Vagina (tissue), 2 donors: ENCODE measurements around the gene ERBB4. TPM values are rescaled to one million over a fixed set of nuclear protein-coding genes. Genes with fewer than 3 reads are reported as not detected.

Source experiments
- DNase-seq, 2 donors: peaks; one replicate each; pipeline ENCODE4 v3.0.0-alpha.2; 2017; ENCODE audit errors: extremely low spot score in 2 of 2
- H3K27ac ChIP-seq: fragments of 200-600 bp; sonication (generic); one replicate; pipeline ENCODE4 v1.5.1; 2019
- H3K27me3 ChIP-seq: fragments of 200-600 bp; sonication (generic); one replicate; pipeline ENCODE4 v1.5.1; 2019
- H3K36me3 ChIP-seq, 2 donors: fragments of 200-600 bp; sonication (generic); one replicate each; pipeline ENCODE4 v1.5.1; 2017 to 2019
- H3K4me1 ChIP-seq: fragments of 200-600 bp; sonication (generic); one replicate; pipeline ENCODE4 v1.5.1; 2019
- H3K4me3 ChIP-seq, 2 donors: fragments of 200-600 bp; sonication (generic); 1 replicate in 1 of 2; 2 replicates in 1 of 2; pipeline ENCODE4 v1.5.1; 2016 to 2019
- H3K9me3 ChIP-seq: fragments of 200-600 bp; sonication (generic); one replicate; pipeline ENCODE4 v1.5.1; 2019
- POLR2A ChIP-seq, 2 donors: fragments of 450-650 bp; IDR thresholded peaks; one replicate each; pipeline ENCODE4 v1.6.1; 2017; ENCODE audit warnings: antibody characterized with exemption in 2 of 2, mild to moderate bottlenecking in 2 of 2, moderate library complexity in 2 of 2
- POLR2AphosphoS5 ChIP-seq, 2 donors: sonication (generic); formaldehyde crosslinking; IDR thresholded peaks; one replicate each; pipeline ENCODE4 v1.9.0; 2017; ENCODE audit warnings: antibody characterized with exemption in 2 of 2, mild to moderate bottlenecking in 2 of 2, low read depth in 1 of 2; ENCODE audit not compliant: insufficient read depth in 1 of 2
- intact Hi-C: fragments of 100-400 bp; cut with DNase I; formaldehyde crosslinking; loops from one replicate; pipeline ENCODE4 v1.15.1; 2023
- total RNA-seq: library from RNA; depleted of rRNA; stranded (reverse); fragments of >200 nt; gene quantifications from one replicate; pipeline ENCODE4 v1.2.3, GENCODE V29; 2016
- TF ChIP-seq, protein P1 (sequence below), 3 experiments: fragments of 450-650 bp in 2 of 3; fragments of 200-600 bp in 1 of 3; sonication (generic) in 1 of 3; IDR thresholded peaks; one replicate each; pipeline ENCODE4 v1.5.1; 2017 to 2019; ENCODE audit warnings: antibody characterized with exemption in 3 of 3, mild to moderate bottlenecking in 2 of 3, moderate library complexity in 2 of 3

ERBB4 gene
- total RNA-seq, 1 donor from 2014 or later: 0.25 TPM

DNA sequence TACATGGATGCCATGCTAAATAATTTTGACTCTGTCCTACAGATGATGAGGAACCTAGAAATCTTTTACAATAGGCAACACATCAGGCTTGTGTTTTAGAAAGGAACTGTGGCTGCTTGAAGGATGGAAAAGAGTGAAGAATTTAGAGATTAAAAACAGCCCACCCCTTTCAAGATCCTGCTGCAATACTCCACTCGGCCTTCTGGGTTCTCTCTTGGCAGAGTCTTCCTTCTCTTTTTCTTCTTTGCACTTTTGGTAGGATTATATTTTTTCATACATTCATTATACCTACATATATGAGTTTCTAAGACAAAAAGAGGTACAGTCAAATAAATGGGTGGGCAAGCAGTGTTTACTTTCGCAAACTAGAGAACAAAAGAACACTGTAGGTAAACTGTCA, 474.3 kb downstream of the ERBB4 start:
- Histone ChIP-seq H3K9me3 (no peaks in the 10 kb centered on the region), H3K27ac (no peak overlapping the region), H3K36me3 (no peaks in the 10 kb centered on the region), H3K27me3 (no peaks in the 10 kb centered on the region), H3K4me1 (no peaks in the 10 kb centered on the region), H3K4me3 (no peak overlapping the region)
- intact Hi-C loops: no loop called here
- TF ChIP-seq, protein P1, sequence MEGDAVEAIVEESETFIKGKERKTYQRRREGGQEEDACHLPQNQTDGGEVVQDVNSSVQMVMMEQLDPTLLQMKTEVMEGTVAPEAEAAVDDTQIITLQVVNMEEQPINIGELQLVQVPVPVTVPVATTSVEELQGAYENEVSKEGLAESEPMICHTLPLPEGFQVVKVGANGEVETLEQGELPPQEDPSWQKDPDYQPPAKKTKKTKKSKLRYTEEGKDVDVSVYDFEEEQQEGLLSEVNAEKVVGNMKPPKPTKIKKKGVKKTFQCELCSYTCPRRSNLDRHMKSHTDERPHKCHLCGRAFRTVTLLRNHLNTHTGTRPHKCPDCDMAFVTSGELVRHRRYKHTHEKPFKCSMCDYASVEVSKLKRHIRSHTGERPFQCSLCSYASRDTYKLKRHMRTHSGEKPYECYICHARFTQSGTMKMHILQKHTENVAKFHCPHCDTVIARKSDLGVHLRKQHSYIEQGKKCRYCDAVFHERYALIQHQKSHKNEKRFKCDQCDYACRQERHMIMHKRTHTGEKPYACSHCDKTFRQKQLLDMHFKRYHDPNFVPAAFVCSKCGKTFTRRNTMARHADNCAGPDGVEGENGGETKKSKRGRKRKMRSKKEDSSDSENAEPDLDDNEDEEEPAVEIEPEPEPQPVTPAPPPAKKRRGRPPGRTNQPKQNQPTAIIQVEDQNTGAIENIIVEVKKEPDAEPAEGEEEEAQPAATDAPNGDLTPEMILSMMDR (IDR thresholded peaks at IDR 0.05): no peak
- no peak for TF ChIP-seq POLR2A (IDR thresholded peaks at IDR 0.05)
- no peak for TF ChIP-seq POLR2AphosphoS5 (IDR thresholded peaks at IDR 0.05; ENCODE audit: insufficient read depth in 1 of 2, low read depth in 1 of 2)
- no peak for DNase-seq

DNA sequence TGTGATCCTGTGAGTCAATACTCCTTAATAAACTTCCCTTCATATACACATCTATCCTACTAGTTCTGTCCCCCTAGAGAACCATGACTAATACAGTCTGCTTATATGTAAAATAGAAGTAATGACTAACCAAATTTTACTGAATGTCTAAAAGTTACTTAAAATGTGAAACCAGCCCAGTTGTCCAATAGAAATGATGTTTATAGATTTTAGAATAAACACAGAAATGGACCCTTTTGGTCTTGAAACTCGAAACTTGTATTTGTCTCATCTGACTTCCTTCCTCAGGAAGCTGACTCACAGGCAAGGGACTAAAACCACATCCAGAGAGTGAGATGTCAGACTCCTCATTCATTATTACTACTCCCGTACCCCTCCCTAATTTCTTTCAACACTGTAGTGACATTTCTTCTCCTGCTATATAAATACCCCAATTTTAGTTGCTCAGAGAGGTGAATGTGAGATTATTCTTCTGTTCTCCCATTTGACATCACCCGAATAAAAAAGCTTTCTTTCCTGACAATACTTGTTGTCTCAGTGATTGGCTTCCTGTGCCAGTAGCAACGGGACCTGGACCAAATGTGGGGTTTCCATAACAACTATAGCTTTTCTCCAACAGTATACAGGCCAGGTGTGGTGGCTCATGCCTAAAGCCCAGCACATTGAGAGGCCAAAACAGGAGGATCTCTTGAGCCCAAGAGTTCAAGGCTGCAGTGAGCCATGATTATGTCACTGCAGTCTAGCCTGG, 486.0 kb downstream of the ERBB4 start:
- Histone ChIP-seq H3K27me3 (no peaks in the 10 kb centered on the region), H3K4me1 (no peaks in the 10 kb centered on the region), H3K36me3 (no peaks in the 10 kb centered on the region), H3K9me3 (no peaks in the 10 kb centered on the region), H3K27ac (no peak overlapping the region), H3K4me3 (no peak overlapping the region)
- intact Hi-C loops: no loop called here
- no peak for DNase-seq
- TF ChIP-seq, protein P1 (IDR thresholded peaks at IDR 0.05): no peak
- TF ChIP-seq POLR2A (IDR thresholded peaks at IDR 0.05): no peak
- TF ChIP-seq POLR2AphosphoS5 (IDR thresholded peaks at IDR 0.05; ENCODE audit: insufficient read depth in 1 of 2, low read depth in 1 of 2): no peak

DNA sequence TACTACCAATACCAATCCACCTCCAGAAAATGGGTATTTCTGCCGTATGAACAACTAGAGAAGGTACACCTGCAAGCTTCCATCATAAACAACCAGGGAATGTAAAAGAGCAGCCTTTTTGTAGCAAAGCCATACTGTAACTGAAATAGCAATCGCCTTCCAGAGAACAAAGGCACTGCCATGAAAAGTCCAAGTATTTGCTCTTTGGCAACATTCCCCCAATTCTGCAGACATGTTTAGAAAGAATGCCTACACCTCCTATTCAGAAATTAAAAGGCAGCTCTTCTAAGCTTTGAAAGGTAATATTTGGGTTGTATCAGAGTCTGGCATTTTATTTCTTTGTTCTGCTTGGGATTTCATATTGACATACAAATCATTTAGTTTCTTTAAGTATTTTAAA, 487.7 kb downstream of the ERBB4 start:
- intact Hi-C loops: no loop called here
- TF ChIP-seq POLR2A (IDR thresholded peaks at IDR 0.05): no peak
- no peak for TF ChIP-seq POLR2AphosphoS5 (IDR thresholded peaks at IDR 0.05; ENCODE audit: insufficient read depth in 1 of 2, low read depth in 1 of 2)
- TF ChIP-seq, protein P1 (IDR thresholded peaks at IDR 0.05): no peak
- Histone ChIP-seq H3K9me3 (no peaks in the 10 kb centered on the region), H3K4me1 (no peaks in the 10 kb centered on the region), H3K27me3 (no peaks in the 10 kb centered on the region), H3K27ac (no peak overlapping the region), H3K4me3 (no peak overlapping the region), H3K36me3 (no peaks in the 10 kb centered on the region)
- DNase-seq: no peak

DNA sequence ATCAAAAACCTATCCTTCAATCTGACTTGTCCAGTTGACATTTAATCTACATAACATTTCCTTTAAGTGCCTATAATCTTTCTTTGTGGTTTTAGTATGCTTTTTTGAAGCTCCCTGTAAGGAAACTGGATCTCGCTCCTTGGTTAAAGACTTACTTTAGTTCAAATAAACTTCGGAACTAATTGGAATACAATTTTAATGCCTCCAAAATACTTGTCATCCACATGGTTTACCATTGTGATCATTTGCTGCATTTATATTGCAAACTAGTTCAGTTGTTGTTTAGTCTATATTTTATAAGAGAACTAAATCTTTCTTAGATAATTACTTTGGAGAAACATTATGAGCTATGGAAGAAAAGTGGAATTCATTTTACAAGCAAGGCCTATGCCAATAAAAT, 496.0 kb downstream of the ERBB4 start:
- intact Hi-C loops: no loop called here
- no peak overlapping the region for H3K27ac ChIP-seq

DNA sequence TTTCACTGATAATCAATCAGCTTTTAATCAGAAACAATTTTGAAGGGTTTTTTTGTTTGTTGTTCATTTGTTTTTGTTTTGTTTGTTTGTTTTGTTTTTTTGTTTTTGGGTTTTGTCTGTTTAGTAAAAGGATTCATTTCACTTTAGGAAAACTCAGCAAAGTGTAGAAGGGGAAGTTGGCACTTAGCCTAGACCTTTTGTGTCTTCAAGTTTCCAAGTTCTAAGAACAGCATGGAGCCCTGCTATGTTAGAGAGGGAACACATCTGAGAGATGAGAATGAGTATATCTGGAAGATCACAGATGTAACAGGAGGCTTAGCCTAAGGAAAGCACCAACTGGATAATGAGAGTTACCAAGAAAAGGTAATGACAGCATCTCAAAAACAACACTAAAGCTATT, 501.5 kb downstream of the ERBB4 start:
- no peaks in the 10 kb centered on the region for H3K36me3 ChIP-seq
- H3K27me3 ChIP-seq: no peaks in the 10 kb centered on the region
- intact Hi-C loops: no loop called here
- no peak overlapping the region for H3K4me3 ChIP-seq
- no peak for TF ChIP-seq POLR2AphosphoS5 (IDR thresholded peaks at IDR 0.05; ENCODE audit: insufficient read depth in 1 of 2, low read depth in 1 of 2)
- no peaks in the 10 kb centered on the region for H3K4me1 ChIP-seq
- H3K9me3 ChIP-seq: no peaks in the 10 kb centered on the region
- DNase-seq: no peak
- no peak overlapping the region for H3K27ac ChIP-seq

More for the DNA sequence above, 496.0 kb downstream of the ERBB4 start:
- no peaks in the 10 kb centered on the region for H3K4me1 ChIP-seq
- H3K9me3 ChIP-seq: no peaks in the 10 kb centered on the region
- DNase-seq: no peak
- TF ChIP-seq POLR2AphosphoS5 (IDR thresholded peaks at IDR 0.05; ENCODE audit: insufficient read depth in 1 of 2, low read depth in 1 of 2): no peak
- TF ChIP-seq, protein P1 (IDR thresholded peaks at IDR 0.05): no peak
- TF ChIP-seq POLR2A (IDR thresholded peaks at IDR 0.05): no peak
- no peaks in the 10 kb centered on the region for H3K27me3 ChIP-seq
- H3K36me3 ChIP-seq: no peaks in the 10 kb centered on the region
- H3K4me3 ChIP-seq: no peak overlapping the region
